Dendritic cell treated with granulocyte-macrophage colony-stimulating factor and Interleukin-4, amounts not matched to agents 40 ng/mL and 50 ng/mL, for 4 days (primary cell): Measurements from ENCODE around the gene ZNF615.
"Not testable (repeated sequence)": the region's sequence is repeated elsewhere in the genome, so short reads cannot be mapped to it uniquely, and the experiment has no call there.

Experiments
- H3K27ac Mint-ChIP-seq: one replicate; pipeline ENCODE4 v1.8.0; 2022; ENCODE audit warnings: mild to moderate bottlenecking, mixed read lengths
- H3K27me3 Mint-ChIP-seq: one replicate; pipeline ENCODE4 v1.8.0; 2022; ENCODE audit warnings: mild to moderate bottlenecking, mixed read lengths
- H3K36me3 Mint-ChIP-seq: one replicate; pipeline ENCODE4 v1.8.0; 2022; ENCODE audit warnings: low read depth, mixed read lengths
- H3K4me1 Mint-ChIP-seq: one replicate; pipeline ENCODE4 v1.8.0; 2022; ENCODE audit warnings: low read depth, mixed read lengths
- H3K4me3 Mint-ChIP-seq: one replicate; pipeline ENCODE4 v1.8.0; 2022; ENCODE audit warnings: mild to moderate bottlenecking, moderate library complexity, mixed read lengths
- H3K9me3 Mint-ChIP-seq: one replicate; pipeline ENCODE4 v1.8.0; 2022; ENCODE audit warnings: mixed read lengths
- intact Hi-C: fragments of 100-400 bp; cut with micrococcal nuclease; formaldehyde crosslinking; loops from one replicate; pipeline ENCODE4 v1.15.0; 2022

ZNF615 gene

DNA sequence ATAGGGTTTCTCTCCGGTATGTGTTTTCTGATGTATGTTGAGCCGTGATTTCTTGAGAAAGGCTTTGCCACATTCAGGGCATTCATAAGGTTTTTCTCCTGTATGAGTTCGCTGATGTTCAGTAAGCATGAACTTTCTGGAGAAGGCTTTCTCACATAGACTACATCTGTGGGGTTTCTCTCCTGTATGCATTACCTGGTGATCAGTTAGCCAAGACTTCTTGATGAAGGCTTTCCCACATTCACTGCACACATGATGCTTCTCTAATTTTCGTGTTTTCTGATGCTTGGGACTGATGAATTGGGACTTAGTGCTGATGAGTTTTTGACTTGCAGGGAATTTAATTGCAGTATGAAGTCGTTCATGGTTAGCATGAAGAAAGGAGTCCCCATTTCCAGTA lies 42.4 kb downstream of the ZNF615 start:
- intact Hi-C loops = no loop called here
- no peaks in the 10 kb centered on the region for H3K4me1 Mint-ChIP-seq
- no peak overlapping the region for H3K4me3 Mint-ChIP-seq
- H3K27ac Mint-ChIP-seq = no peak overlapping the region
- H3K36me3 Mint-ChIP-seq = peaks cover 80% of the 10 kb centered on the region
- H3K27me3 Mint-ChIP-seq = no peaks in the 10 kb centered on the region
- peaks cover 94% of the 10 kb centered on the region for H3K9me3 Mint-ChIP-seq

DNA sequence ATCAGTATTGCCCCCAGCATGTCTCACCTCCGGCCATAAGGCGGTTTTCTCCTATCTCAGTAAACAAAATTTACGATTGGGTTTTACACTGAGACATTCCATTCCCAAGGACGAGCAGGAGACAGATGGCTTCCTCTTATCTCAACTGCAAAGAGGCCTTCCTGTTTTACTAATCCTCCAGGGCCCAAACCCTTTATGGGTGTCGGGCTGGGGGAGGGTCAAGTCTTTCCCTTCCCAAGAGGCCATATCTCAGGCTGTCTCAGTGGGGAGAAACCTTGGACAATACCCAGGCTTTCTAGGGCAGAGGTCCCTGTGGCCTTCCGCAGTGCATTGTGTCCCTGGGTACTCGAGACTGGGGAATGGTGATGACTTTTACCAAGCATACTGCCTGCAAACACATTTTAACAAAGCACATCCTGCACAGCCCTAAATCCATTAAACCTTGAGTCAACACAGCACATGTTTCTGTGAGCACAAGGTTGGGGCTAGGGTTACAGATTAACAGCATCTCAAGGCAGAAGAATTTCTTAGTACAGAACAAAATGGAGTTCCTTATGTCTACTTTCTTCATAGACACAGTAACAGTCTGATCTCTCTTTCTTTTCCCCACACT lies 47.3 kb downstream of the ZNF615 start:
- intact Hi-C loops = not testable (repeated sequence)

DNA sequence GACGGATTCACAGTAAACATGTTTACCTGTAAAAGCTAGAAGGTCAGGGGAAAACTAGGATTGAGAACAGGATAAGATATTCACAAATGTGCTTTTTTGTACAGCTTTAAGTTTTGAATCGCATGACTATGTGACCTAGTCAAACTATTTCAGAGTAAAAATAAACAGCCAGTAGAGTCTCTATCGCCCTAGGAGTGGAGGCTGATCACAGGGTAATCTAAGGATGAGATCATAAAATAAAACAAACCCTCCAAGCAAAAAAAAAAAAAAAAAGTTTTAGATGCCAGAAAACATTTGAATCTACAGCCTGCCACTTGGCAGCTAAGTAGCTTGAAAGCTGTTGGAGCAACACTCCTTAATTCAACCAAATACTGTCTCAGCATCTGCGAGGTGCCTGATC lies 48.2 kb downstream of the ZNF615 start:
- H3K9me3 Mint-ChIP-seq = peaks cover 95% of the 10 kb centered on the region
- peaks cover 22% of the 10 kb centered on the region for H3K36me3 Mint-ChIP-seq
- H3K4me1 Mint-ChIP-seq = no peaks in the 10 kb centered on the region
- no peak overlapping the region for H3K27ac Mint-ChIP-seq
- intact Hi-C loops = no loop called here
- H3K27me3 Mint-ChIP-seq = no peaks in the 10 kb centered on the region
- H3K4me3 Mint-ChIP-seq = no peak overlapping the region

More for the DNA sequence above, 47.3 kb downstream of the ZNF615 start:
- not testable (repeated sequence) for H3K4me3 Mint-ChIP-seq, H3K4me1 Mint-ChIP-seq, H3K27ac Mint-ChIP-seq, H3K27me3 Mint-ChIP-seq
- H3K36me3 Mint-ChIP-seq = peaks cover 32% of the 10 kb centered on the region
- peaks cover 95% of the 10 kb centered on the region for H3K9me3 Mint-ChIP-seq

DNA sequence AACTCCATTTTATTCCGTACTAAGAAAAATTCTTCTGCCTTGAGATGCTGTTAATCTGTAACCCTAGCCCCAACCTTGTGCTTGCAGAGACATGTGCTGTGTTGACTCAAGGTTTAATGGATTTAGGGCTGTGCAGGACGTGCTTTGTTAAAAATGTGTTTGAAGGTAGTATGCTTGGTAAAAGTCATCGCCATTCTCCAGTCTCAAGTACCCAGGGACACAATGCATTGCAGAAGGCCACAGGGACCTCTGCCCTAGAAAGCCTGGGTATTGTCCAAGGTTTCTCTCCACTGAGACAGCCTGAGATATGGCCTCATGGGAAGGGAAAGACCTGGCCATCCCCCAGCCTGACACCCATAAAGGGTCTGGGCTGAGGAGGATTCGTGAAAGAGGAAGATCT lies 50.2 kb downstream of the ZNF615 start:
- H3K9me3 Mint-ChIP-seq = peaks cover 88% of the 10 kb centered on the region
- H3K4me1 Mint-ChIP-seq, intact Hi-C loops, H3K27me3 Mint-ChIP-seq, H3K4me3 Mint-ChIP-seq, H3K27ac Mint-ChIP-seq, H3K36me3 Mint-ChIP-seq: not testable (repeated sequence)

DNA sequence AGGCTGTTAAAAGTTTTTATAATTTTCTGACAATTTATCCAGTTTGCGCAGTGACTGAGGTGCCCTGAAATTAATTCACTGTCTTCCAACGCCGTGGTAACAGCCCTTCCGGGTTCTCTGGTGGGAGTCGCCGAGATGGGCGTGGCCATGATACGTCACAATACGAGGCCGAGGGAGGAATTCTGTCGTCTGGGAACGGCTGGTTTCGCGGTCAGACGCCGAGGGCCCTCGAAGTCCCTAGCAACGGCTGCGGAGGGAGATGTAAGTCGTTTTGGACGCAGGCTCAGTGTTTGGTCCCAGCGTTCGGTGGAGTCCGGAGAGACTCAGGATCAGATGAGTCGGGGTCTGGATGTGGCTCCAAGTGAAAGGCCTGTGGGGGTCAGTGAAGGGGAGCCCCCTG lies 59.0 kb downstream of the ZNF615 start:
- intact Hi-C loops = no loop called here
- Mint-ChIP-seq H3K4me1 (no peaks in the 10 kb centered on the region), H3K9me3 (peaks cover 93% of the 10 kb centered on the region), H3K27me3 (no peaks in the 10 kb centered on the region), H3K4me3 (no peak overlapping the region), H3K27ac (no peak overlapping the region), H3K36me3 (peaks cover 15% of the 10 kb centered on the region)

DNA sequence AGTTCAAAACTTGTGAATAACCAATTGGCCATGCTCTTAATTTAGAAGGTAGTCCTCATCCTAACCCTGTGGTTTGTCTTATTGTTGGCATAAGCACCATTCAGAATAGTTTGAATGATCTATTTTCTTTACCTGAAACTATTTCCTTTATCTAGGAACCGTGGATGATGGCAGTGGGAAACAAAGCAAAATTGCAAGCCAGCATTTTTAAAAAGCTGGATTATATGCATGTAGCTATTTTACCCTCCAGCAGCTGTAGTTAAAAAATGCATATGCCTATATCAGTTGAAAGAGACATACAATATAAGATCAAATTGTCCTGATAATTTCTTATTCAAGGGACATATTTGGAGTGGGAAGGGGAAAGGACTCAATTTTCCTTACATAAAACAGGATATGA lies 61.4 kb downstream of the ZNF615 start:
- H3K27ac Mint-ChIP-seq = no peak overlapping the region
- peaks cover 38% of the 10 kb centered on the region for H3K36me3 Mint-ChIP-seq
- H3K4me3 Mint-ChIP-seq = no peak overlapping the region
- H3K4me1 Mint-ChIP-seq = no peaks in the 10 kb centered on the region
- no peaks in the 10 kb centered on the region for H3K27me3 Mint-ChIP-seq
- peaks cover 100% of the 10 kb centered on the region for H3K9me3 Mint-ChIP-seq
- intact Hi-C loops = no loop called here

DNA sequence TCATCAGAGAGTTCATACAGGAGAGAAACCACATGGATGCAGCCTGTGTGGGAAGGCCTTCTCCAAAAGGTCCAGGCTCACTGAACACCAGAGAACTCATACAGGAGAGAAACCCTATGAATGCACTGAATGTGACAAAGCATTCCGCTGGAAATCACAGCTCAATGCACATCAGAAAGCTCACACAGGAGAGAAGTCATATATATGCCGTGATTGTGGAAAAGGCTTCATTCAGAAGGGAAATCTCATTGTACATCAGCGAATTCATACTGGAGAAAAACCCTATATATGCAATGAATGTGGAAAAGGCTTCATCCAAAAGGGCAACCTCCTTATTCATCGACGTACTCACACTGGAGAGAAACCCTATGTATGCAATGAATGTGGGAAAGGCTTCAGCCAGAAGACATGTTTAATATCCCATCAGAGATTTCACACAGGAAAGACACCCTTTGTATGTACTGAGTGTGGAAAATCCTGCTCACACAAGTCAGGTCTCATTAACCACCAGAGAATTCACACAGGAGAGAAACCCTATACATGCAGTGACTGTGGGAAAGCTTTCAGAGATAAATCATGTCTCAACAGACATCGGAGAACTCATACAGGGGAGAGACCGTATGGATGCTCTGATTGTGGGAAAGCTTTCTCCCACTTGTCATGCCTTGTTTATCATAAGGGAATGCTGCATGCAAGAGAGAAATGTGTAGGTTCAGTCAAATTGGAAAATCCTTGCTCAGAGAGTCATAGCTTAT lies 63.0 kb downstream of the ZNF615 start:
- H3K4me1 Mint-ChIP-seq = no peaks in the 10 kb centered on the region
- intact Hi-C loops = no loop called here
- no peaks in the 10 kb centered on the region for H3K27me3 Mint-ChIP-seq
- no peak overlapping the region for H3K4me3 Mint-ChIP-seq
- H3K27ac Mint-ChIP-seq = no peak overlapping the region
- peaks cover 100% of the 10 kb centered on the region for H3K9me3 Mint-ChIP-seq
- H3K36me3 Mint-ChIP-seq = peaks cover 55% of the 10 kb centered on the region
